Measurements from ENCODE around the gene FLT3.

Gene FLT3

DNA sequence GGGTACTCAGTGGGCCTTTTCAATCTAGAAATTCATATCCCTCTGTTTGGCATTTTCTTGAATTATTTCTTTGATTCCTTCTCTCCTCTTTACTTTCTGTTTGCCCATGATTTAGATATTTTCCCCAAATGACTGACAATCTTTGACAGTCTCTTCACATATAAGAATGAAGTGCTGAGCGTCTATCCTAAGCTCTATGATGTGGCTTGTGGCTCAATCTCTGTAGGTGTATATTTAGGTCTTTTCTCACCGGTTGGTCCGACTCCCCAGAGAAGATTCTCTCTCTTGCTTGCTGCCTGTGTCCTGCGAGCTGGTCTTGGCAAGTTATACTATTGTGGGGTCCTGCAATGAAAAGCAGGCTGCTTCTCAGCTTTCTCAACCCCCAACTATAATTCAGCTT, 29.0 kb downstream of the FLT3 start:
- TF ChIP-seq, protein P1, sequence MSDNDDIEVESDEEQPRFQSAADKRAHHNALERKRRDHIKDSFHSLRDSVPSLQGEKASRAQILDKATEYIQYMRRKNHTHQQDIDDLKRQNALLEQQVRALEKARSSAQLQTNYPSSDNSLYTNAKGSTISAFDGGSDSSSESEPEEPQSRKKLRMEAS (IDR thresholded peaks at IDR 0.05): no peak
- TF ChIP-seq, protein P2, sequence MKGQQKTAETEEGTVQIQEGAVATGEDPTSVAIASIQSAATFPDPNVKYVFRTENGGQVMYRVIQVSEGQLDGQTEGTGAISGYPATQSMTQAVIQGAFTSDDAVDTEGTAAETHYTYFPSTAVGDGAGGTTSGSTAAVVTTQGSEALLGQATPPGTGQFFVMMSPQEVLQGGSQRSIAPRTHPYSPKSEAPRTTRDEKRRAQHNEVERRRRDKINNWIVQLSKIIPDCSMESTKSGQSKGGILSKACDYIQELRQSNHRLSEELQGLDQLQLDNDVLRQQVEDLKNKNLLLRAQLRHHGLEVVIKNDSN (IDR thresholded peaks at IDR 0.05): no peak
- TF ChIP-seq CEBPB (IDR thresholded peaks at IDR 0.05) (no peak), TEAD4 (IDR thresholded peaks at IDR 0.05) (no peak)

DNA sequence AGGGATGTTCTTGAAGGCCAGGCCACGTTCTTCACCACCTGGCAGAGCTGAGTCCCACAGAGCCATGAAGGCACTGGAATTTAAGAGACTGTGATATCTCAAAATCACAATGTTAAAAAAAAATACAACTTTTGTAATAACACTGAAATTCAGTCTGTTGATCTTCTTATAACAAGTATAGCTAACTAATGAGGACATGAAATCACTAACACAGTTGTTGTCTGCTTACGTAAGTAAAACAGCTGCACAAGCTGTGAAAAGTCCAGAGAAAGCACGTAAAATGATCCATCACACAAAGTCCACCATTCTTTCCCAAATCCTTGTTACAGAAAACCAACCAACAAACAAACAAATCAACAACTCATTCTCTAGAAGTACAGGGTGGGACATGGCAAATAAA, 32.9 kb downstream of the FLT3 start:
- TF ChIP-seq TCF12 (IDR thresholded peaks at IDR 0.05; ENCODE audit: low read depth) (no peak), EGR1 (IDR thresholded peaks at IDR 0.05) (no peak), CEBPB (IDR thresholded peaks at IDR 0.05) (no peak)
- TF ChIP-seq, protein P2 (IDR thresholded peaks at IDR 0.05): no peak

DNA sequence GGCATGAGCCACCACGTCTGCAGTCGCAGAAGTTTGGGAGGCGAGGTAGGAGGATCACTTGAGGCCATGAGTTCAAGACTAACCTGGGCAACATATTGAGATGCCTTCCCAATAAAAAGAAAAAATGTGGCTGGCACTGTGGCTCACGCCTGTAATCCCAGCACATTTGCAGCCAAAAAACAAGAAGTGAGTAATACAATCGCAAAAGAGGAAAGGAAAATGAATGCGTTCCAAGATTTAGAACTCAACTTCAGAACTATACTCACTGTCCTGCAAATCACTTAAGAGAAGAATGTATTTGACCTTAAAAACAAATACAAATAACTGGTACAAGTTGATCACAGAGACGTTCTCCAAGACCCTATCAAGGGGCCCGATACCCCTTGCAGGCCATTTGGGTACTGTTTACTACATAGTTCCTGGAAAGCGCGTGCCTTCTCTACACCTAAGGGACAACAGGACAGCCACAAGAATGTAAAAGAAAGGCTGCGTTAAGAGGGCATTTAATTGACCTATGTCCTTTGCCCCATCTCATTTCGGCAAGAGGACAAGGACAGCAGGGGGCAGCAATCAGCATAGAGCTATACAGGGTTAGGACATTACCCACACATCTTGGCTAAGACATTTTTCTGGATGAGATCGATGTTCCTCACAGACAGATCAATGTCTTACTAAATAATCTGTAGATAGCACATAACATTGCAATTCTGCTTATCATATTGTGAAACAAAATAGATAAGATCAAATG, 41.3 kb downstream of the FLT3 start:
- TF ChIP-seq, protein P1 (IDR thresholded peaks at IDR 0.05): no peak
- peak; percentile 41 for TF ChIP-seq RAD21 (IDR thresholded peaks at IDR 0.05; ENCODE audit: low read depth)

DNA sequence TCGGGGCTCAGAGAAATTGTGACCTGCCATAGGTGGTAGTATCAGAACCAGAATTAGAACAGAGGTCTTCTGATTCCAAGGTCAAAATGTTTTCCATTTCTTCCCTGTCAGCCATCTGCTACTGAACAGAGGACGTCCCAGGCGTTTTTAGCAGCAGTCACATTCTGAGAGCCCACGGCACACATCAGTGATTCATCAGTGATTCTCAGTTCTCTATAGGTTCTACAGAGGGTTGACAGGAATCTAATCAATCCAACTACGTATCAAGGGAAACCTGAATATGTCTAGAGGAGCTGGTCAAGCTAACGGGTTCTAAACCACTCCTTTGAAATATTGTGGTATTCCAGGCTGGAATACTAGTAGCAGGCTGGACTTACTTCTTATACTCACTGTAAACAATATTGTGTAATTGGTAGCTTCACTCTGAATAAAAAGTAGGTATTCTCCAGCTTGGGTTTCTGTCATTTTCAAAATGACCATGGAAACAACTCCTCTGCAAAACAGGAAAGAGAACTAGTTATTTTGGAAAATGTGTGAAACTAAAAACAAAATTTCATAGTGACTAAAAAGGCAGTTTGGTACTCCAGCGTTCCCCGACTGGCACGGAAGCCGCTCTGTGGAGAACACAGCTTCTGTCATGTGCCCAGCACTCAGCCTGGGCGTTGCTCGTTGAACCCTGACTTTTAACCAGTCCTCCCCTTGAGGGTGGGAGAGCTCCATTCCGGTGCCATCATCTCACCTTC, 43.2 kb downstream of the FLT3 start:
- TF ChIP-seq, protein P2 (IDR thresholded peaks at IDR 0.05): no peak
- TF ChIP-seq YY1 (IDR thresholded peaks at IDR 0.05; ENCODE audit: low read depth) (no peak), CEBPB (IDR thresholded peaks at IDR 0.05) (no peak), EGR1 (IDR thresholded peaks at IDR 0.05) (no peak), EP300 (IDR thresholded peaks at IDR 0.05; ENCODE audit: borderline replicate concordance) (no peak), FOXM1 (IDR thresholded peaks at IDR 0.05; ENCODE audit: borderline replicate concordance, low read depth) (no peak), TAF1 (IDR thresholded peaks at IDR 0.05; ENCODE audit: low read depth) (no peak), CREB1 (IDR thresholded peaks at IDR 0.05; ENCODE audit: low read depth) (no peak)
- TF ChIP-seq, protein P1 (IDR thresholded peaks at IDR 0.05): no peak

DNA sequence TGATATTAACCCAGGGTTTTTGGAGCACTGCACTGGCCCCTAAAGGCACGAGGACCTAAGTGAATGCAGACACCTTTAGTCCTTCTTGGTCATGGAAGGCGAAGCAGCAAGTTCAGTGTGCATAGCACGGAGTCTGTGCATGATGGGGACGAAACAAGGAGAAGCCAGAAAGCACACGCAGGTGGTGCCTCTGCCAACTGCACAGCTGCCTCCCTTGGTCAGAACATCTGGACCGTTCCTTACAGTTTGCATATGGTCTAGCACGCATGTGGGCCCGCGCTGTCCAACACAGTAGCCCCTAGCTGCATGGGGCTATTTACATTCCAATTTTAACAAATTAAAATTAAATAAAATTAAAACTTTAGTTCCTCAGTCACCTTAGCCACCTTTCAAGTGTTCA, 44.0 kb downstream of the FLT3 start:
- TF ChIP-seq, protein P3, sequence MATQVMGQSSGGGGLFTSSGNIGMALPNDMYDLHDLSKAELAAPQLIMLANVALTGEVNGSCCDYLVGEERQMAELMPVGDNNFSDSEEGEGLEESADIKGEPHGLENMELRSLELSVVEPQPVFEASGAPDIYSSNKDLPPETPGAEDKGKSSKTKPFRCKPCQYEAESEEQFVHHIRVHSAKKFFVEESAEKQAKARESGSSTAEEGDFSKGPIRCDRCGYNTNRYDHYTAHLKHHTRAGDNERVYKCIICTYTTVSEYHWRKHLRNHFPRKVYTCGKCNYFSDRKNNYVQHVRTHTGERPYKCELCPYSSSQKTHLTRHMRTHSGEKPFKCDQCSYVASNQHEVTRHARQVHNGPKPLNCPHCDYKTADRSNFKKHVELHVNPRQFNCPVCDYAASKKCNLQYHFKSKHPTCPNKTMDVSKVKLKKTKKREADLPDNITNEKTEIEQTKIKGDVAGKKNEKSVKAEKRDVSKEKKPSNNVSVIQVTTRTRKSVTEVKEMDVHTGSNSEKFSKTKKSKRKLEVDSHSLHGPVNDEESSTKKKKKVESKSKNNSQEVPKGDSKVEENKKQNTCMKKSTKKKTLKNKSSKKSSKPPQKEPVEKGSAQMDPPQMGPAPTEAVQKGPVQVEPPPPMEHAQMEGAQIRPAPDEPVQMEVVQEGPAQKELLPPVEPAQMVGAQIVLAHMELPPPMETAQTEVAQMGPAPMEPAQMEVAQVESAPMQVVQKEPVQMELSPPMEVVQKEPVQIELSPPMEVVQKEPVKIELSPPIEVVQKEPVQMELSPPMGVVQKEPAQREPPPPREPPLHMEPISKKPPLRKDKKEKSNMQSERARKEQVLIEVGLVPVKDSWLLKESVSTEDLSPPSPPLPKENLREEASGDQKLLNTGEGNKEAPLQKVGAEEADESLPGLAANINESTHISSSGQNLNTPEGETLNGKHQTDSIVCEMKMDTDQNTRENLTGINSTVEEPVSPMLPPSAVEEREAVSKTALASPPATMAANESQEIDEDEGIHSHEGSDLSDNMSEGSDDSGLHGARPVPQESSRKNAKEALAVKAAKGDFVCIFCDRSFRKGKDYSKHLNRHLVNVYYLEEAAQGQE (IDR thresholded peaks at IDR 0.05; ENCODE audit: low read depth): no peak
- TF ChIP-seq TAF1 (IDR thresholded peaks at IDR 0.05; ENCODE audit: low read depth) (no peak), EGR1 (IDR thresholded peaks at IDR 0.05) (no peak), YY1 (IDR thresholded peaks at IDR 0.05; ENCODE audit: low read depth) (no peak), TEAD4 (IDR thresholded peaks at IDR 0.05) (no peak), EP300 (IDR thresholded peaks at IDR 0.05; ENCODE audit: borderline replicate concordance) (no peak), NFIC (IDR thresholded peaks at IDR 0.05) (no peak), RAD21 (IDR thresholded peaks at IDR 0.05; ENCODE audit: low read depth) (no peak), CEBPB (IDR thresholded peaks at IDR 0.05) (no peak), ZBTB7A (IDR thresholded peaks at IDR 0.05; ENCODE audit: low read depth) (no peak)
- TF ChIP-seq, protein P1 (IDR thresholded peaks at IDR 0.05): no peak

DNA sequence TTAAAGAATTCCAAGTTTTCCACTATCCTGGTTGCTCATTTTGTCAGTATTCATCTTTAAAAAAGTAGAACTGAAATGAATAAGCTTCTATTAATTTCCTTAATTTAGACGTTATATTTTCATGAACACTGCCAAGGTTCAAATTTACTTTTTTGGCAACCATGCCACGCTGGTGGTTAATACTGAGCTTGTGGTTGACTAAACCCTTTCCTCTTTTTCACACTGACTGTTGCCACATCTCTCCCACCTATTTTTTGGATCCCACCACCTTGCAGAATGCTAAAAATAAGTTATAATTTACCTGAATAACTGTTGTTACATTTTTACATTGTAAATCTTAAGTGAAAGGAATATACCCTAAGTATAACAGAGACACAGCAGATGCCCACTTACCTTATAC, 45.0 kb downstream of the FLT3 start:
- TF ChIP-seq RAD21 (IDR thresholded peaks at IDR 0.05; ENCODE audit: low read depth) (no peak), ZBTB7A (IDR thresholded peaks at IDR 0.05; ENCODE audit: low read depth) (no peak), NFIC (IDR thresholded peaks at IDR 0.05) (no peak), TAF1 (IDR thresholded peaks at IDR 0.05; ENCODE audit: low read depth) (no peak), EP300 (IDR thresholded peaks at IDR 0.05; ENCODE audit: borderline replicate concordance) (no peak), TCF12 (IDR thresholded peaks at IDR 0.05; ENCODE audit: low read depth) (no peak), EGR1 (IDR thresholded peaks at IDR 0.05) (no peak), FOXM1 (IDR thresholded peaks at IDR 0.05; ENCODE audit: borderline replicate concordance, low read depth) (no peak), TEAD4 (IDR thresholded peaks at IDR 0.05) (no peak), YY1 (IDR thresholded peaks at IDR 0.05; ENCODE audit: low read depth) (no peak), CREB1 (IDR thresholded peaks at IDR 0.05; ENCODE audit: low read depth) (no peak)
- TF ChIP-seq, protein P3 (IDR thresholded peaks at IDR 0.05; ENCODE audit: low read depth): no peak
- TF ChIP-seq, protein P2 (IDR thresholded peaks at IDR 0.05): no peak
- TF ChIP-seq, protein P1 (IDR thresholded peaks at IDR 0.05): no peak

Data from Ishikawa (cell line).